Right lobe of liver (tissue), 6 donors: ENCODE data around the gene RBM44. TPM values are rescaled to one million over a fixed set of nuclear protein-coding genes. Genes with fewer than 3 reads are reported as not detected.

Source experiments
- ATAC-seq, 4 donors: fragments of 200-7000 bp; cut with Tn5 transposase; one replicate each; pipeline ENCODE4 v1.9.1; 2020; ENCODE audit warnings: mild to moderate bottlenecking in 4 of 4, moderate library complexity in 4 of 4
- DNase-seq, 3 donors: peaks; one replicate each; pipeline ENCODE4 v3.0.0-alpha.2; 2020
- H3K27ac ChIP-seq, 3 donors: fragments of 200-600 bp; one replicate each; pipeline ENCODE4 v1.8.0; 2022
- H3K27me3 ChIP-seq, 2 donors: fragments of 200-600 bp; one replicate each; pipeline ENCODE4 v1.8.0; 2022
- H3K36me3 ChIP-seq, 4 donors: fragments of 200-600 bp; sonication (generic) in 1 of 4; one replicate each; pipeline versions ENCODE4 v1.5.1 to v1.8.0; 2017 to 2022; ENCODE audit warnings: control low read depth in 1 of 4
- H3K4me1 ChIP-seq, 4 donors: fragments of 200-600 bp; sonication (generic) in 1 of 4; one replicate each; pipeline versions ENCODE4 v1.5.1 to v1.8.0; 2017 to 2022; ENCODE audit warnings: control low read depth in 1 of 4
- H3K4me3 ChIP-seq, 3 donors: fragments of 200-600 bp; one replicate each; pipeline ENCODE4 v1.8.0; 2022
- H3K9me3 ChIP-seq, 4 donors: fragments of 200-600 bp; sonication (generic) in 1 of 4; one replicate each; pipeline versions ENCODE4 v1.5.1 to v1.8.0; 2017 to 2022; ENCODE audit warnings: control low read depth in 1 of 4
- CTCF ChIP-seq, 4 donors: fragments of 200-600 bp in 3 of 4; fragments of 450-650 bp in 1 of 4; IDR thresholded peaks; one replicate each; pipeline versions ENCODE4 v1.5.1 to v1.8.0; 2016 to 2022; ENCODE audit warnings: antibody characterized with exemption in 4 of 4, mild to moderate bottlenecking in 2 of 4
- POLR2A ChIP-seq: fragments of 450-650 bp; IDR thresholded peaks from one replicate; pipeline ENCODE4 v1.6.1; 2017; ENCODE audit warnings: antibody characterized with exemption, mild to moderate bottlenecking
- WGBS: methylation state at CpG from one replicate; pipeline ENCODE4 v1.1.6; 2018; ENCODE audit warnings: low coverage, low lambda C conversion rate; ENCODE audit not compliant: insufficient coverage; ENCODE audit errors: missing lambda C conversion rate; 5-methylcytosine and 5-hydroxymethylcytosine counted together
- intact Hi-C, 2 donors: fragments of 100-400 bp; cut with DNase I; formaldehyde crosslinking; loops; one replicate each; pipeline versions ENCODE4 v1.11.2 to v1.14.1; 2022
- total RNA-seq, 6 experiments: library from RNA; depleted of rRNA in 2 of 6; stranded (reverse); fragments of >200 nt in 2 of 6; fragmentation: NEBNext Ultra II Directional in 3 of 6; extraction: Animal tissue kit (Norgen Biotek cat#: 25700) in 3 of 6; gene quantifications; one replicate each; pipeline versions ENCODE4 v1.1.0 to v1.2.4, GENCODE V29; 2016 to 2023
- donor health status: DM: no; HTN: yes; CAD: no.
- donor health status: DM: no; HTN: no; CAD: no.
- donor health status: DM: no; HTN: no; CAD: no.
- donor health status: DM: no; HTN: yes; CAD: no.
- donor health status: DM: no; HTN: yes; CAD: no.

Gene RBM44
- total RNA-seq, 6 experiments from 2014 or later = 0.07 to 0.92 (median 0.20) TPM

- H3K27me3 ChIP-seq = no peaks in the 10 kb centered on the region
- no peaks in the 10 kb centered on the region for H3K4me1 ChIP-seq
- H3K9me3 ChIP-seq = peaks cover 0 to 5% (median 0%) of the 10 kb centered on the region in 4 donors
- intact Hi-C loops = no loop called here
- ATAC-seq (no peak), DNase-seq (no peak)
- no peaks in the 10 kb centered on the region for H3K36me3 ChIP-seq
- no peak overlapping the region for H3K4me3 ChIP-seq
- WGBS = 89% methylated on average over 17 of the region's 34 CpGs
- no peak overlapping the region for H3K27ac ChIP-seq
- TF ChIP-seq CTCF (IDR thresholded peaks at IDR 0.05) = no peak
- TF ChIP-seq POLR2A = no peak
These were observed 465 bp downstream of the RBM44 start for GRCh38 chr2:237799060-237799428.

- peaks cover 0 to 5% (median 0%) of the 10 kb centered on the region in 4 donors for H3K9me3 ChIP-seq
- intact Hi-C loops = no loop called here
- H3K36me3 ChIP-seq = no peaks in the 10 kb centered on the region
- ATAC-seq = no peak
- TF ChIP-seq POLR2A = no peak
- no peak for TF ChIP-seq CTCF (IDR thresholded peaks at IDR 0.05)
- no peaks in the 10 kb centered on the region for H3K27me3 ChIP-seq
- no peak overlapping the region for H3K4me3 ChIP-seq
- no peak overlapping the region for H3K27ac ChIP-seq
- DNase-seq = no peak
- WGBS = 93% methylated on average over 2 of the region's 2 CpGs
- H3K4me1 ChIP-seq = no peaks in the 10 kb centered on the region
These were observed 2.9 kb downstream of the RBM44 start for GRCh38 chr2:237801466-237801865.

- no peak overlapping the region for H3K27ac ChIP-seq
- WGBS = 58% methylated on average over 2 of the region's 2 CpGs
- intact Hi-C loops = no loop called here
- H3K27me3 ChIP-seq = no peaks in the 10 kb centered on the region
- H3K4me1 ChIP-seq = no peaks in the 10 kb centered on the region
- H3K4me3 ChIP-seq = no peak overlapping the region
- H3K36me3 ChIP-seq = no peaks in the 10 kb centered on the region
- TF ChIP-seq CTCF (IDR thresholded peaks at IDR 0.05) (no peak), POLR2A (no peak)
- no peak for ATAC-seq
- H3K9me3 ChIP-seq = no peaks in the 10 kb centered on the region
- no peak for DNase-seq
These were observed 7.8 kb downstream of the RBM44 start for GRCh38 chr2:237806334-237806733.

GRCh38 chr2:237815637-237816036, 17.1 kb downstream of the RBM44 start:
- no peaks in the 10 kb centered on the region for H3K36me3 ChIP-seq
- 82% methylated on average over 1 of the region's 1 CpG for WGBS
- H3K4me1 ChIP-seq = peaks cover 0 to 7% (median 0%) of the 10 kb centered on the region in 4 donors
- intact Hi-C loops = no loop called here
- no peak overlapping the region for H3K4me3 ChIP-seq
- TF ChIP-seq POLR2A (no peak), CTCF (IDR thresholded peaks at IDR 0.05) (no peak)
- H3K27ac ChIP-seq = no peak overlapping the region
- ATAC-seq (no peak), DNase-seq (no peak)
- no peaks in the 10 kb centered on the region for H3K9me3 ChIP-seq
- no peaks in the 10 kb centered on the region for H3K27me3 ChIP-seq

GRCh38 chr2:237816531-237816930, 18.0 kb downstream of the RBM44 start:
- no peaks in the 10 kb centered on the region for H3K36me3 ChIP-seq
- WGBS = 81% methylated on average over 1 of the region's 1 CpG

More at GRCh38 chr2:237816531-237816930, 18.0 kb downstream of the RBM44 start:
- Histone ChIP-seq H3K4me1 (peaks cover 0 to 7% (median 0%) of the 10 kb centered on the region in 4 donors), H3K4me3 (no peak overlapping the region), H3K9me3 (no peaks in the 10 kb centered on the region), H3K27ac (no peak overlapping the region), H3K27me3 (no peaks in the 10 kb centered on the region)
- DNase-seq = no peak
- intact Hi-C loops = no loop called here
- TF ChIP-seq POLR2A = no peak
- TF ChIP-seq CTCF (IDR thresholded peaks at IDR 0.05) = no peak
- no peak for ATAC-seq
